Inferior parietal cortex (tissue), 1 donor: ENCODE data around the gene XPO1.
"Not testable (repeated sequence)": the region's sequence is repeated elsewhere in the genome, so short reads cannot be mapped to it uniquely, and the experiment has no call there.

Experiments
- DNase-seq: peaks from one replicate; pipeline ENCODE4 v3.0.0-alpha.2; 2016; ENCODE audit errors: extremely low spot score

Gene XPO1

DNA sequence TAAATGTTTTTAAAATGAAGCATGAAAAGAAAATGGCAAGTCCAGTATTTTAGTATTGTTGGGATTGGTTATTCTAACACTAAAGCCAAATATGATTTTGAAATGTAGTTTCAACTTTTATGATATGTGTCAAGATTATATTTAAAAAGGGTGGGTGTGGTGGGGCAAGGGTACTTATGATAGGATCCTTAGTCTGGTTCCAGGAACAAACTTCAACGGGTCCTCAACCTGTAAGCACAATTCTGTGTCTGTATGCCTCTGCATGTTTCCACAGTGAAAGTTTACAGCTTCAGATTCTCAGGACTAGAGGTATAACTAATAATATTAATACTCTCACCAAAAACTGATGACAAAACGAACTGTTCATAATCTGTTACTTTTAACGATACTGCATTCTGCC, 73.1 kb downstream of the XPO1 start:
- no peak for DNase-seq

GRCh38 chr2:61463769-61464475, 74.2 kb downstream of the XPO1 start:
- no peak for DNase-seq

DNA sequence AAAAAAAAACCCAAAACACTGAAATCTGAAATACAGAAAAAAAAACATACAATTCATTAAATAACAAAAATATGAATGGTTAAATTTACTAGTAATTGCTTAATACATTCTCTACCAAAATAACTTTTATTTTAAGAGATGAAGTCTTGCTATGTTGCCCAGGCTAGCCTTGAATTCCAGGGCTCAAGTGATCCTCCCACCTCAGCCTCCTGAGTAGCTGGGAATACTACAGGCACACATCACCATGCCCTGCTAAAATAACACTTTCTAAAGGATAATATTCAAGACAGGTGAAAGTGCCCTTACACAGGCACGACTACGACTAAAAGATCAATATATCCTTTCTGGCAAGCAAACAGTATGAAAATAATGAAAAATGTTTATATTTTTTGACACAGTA, 76.8 kb downstream of the XPO1 start:
- DNase-seq: no peak

- no peak for DNase-seq
These were observed 78.0 kb downstream of the XPO1 start for GRCh38 chr2:61460163-61460562.

DNA sequence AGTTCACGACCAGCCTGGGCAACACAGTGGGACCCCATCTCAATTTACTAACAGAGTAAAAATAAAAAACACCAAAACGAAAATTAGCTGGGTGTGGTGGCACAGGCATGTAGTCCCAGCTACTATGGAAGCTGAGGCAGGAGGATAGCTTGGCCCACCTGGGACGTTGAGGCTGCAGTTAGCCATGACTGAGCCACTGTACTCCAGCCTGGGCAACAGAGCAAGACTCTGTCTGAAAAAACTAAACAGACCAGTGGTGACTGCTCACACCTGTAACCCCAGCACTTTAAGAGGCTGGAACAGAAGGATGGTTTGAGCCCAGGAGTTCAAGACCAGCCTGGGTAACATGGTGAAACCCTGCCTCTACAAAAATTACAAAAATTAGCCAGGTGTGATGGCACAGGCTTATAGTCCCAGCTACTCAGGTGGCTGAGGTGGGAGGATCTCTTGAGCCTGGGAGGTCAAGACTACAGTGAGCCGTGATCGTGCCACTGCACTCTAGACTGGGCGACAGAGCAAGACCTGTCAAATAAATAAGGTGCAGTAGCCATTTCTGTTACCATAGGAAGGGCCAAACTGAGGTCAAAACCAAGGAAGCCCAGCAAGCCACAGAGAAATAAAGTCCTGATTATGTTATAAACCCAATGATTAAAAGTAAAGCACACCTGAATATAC, 81.3 kb downstream of the XPO1 start:
- no peak for DNase-seq

- DNase-seq: no peak
These were observed 81.9 kb downstream of the XPO1 start for GRCh38 chr2:61456070-61456745.

GRCh38 chr2:61454972-61455371, 83.2 kb downstream of the XPO1 start:
- not testable (repeated sequence) for DNase-seq

- no peak for DNase-seq
These were observed 83.8 kb downstream of the XPO1 start for GRCh38 chr2:61454383-61454782.

DNA sequence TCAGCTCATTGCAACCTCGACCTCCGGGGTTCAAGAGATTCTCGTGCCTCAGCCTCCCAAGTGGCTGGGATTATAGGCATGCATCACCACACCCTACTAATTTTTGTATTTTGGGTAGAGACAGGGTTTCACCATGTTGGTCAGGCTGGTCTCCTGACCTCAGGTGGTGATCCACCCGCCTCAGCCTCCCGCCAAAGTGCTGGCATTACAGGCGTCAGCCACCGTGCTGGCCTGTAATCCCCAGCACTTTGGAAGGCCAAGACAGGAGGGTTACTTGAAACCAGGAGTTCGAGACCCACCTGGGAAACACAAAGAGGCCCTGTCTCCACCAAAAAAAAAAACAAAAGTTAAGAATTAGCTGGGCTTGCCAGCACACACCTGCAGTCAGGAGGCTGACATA, 85.8 kb downstream of the XPO1 start:
- DNase-seq: no peak

GRCh38 chr2:61451178-61451577, 87.0 kb downstream of the XPO1 start:
- DNase-seq: no peak

GRCh38 chr2:61450144-61450543, 88.0 kb downstream of the XPO1 start:
- no peak for DNase-seq

DNA sequence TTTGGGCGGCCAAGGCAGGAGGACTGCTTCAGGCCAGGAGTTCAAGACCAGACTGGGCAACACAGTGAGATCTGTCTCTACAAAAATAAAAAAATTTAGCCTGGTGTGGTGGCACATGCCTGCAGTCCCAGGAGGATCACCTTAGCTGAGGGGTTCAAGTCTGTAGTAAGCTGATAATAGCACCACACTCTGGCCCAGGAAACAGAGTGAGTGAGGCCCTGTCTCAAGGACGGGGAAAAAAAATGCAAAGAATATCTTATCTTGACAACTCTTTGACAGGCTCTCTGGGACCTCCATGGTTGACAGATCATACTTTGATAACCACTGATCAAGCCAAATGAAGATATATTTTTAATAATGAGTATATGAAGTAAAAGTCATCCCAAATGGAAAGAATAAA, 89.9 kb downstream of the XPO1 start:
- no peak for DNase-seq

GRCh38 chr2:61446971-61447370, 91.2 kb downstream of the XPO1 start:
- DNase-seq: not testable (repeated sequence)

GRCh38 chr2:61443342-61444041, 94.7 kb downstream of the XPO1 start:
- no peak for DNase-seq

GRCh38 chr2:61439241-61440002, 98.7 kb downstream of the XPO1 start:
- no peak for DNase-seq

- no peak for DNase-seq
These were observed 99.5 kb downstream of the XPO1 start for GRCh38 chr2:61438670-61439069.

GRCh38 chr2:61437170-61437569, 101.0 kb downstream of the XPO1 start:
- DNase-seq: no peak

DNA sequence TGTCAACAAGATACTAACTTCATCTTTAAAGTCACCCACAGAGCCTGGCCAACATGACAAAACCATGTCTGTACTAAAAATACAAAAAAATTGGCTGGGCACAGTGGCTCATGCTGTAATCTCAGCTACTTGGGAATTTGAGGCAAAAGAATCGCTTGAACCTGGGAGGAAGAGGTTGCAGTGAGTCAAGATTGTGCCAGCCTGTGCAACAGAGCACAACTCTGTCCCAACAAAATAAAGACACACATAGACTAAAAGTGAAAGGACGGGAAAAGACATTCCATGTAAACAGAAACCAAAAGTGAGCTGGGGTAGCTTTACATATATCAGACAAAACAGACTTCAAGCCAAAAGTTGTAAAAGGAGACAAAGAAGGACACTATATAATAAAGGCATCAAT, 102.1 kb downstream of the XPO1 start:
- no peak for DNase-seq

DNA sequence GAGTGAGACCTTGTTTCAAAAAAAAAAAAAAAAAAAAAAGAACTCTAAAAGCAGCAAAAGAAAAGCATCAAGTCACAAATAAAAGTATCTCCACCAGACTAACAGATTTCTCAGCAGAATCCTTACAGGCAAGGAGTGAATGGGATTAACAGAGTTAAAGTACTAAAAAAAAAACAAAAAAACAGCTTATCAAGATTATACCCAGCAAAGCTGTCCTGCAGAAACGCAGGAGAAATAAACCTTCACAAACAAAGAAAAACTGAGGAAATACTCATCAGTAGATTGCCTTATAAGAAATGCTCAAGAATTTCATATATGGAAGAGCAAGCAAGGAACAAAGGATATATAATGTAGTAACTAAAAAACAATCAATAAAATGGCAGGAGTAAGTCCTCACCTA, 102.9 kb downstream of the XPO1 start:
- DNase-seq: no peak

GRCh38 chr2:61434314-61434713, 103.8 kb downstream of the XPO1 start:
- DNase-seq: no peak

DNA sequence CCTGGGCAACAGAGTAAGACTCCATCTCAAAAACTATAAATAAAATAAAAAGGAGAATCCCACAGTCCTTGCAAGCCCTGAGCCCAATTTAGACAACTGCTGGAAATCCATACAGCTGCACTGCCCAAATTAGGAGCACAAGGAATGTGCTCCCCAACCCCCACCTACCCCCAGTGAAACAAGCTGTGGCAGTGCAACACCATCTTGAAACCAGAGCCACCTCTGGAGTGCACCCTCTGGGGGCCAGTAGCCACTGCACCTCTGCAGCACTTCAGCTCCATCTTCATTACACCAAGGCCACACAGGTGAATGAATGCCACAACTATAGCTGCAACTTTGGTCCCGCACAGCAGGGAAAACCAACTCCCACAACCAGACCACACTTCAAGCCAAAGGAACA, 104.5 kb downstream of the XPO1 start:
- no peak for DNase-seq

DNA sequence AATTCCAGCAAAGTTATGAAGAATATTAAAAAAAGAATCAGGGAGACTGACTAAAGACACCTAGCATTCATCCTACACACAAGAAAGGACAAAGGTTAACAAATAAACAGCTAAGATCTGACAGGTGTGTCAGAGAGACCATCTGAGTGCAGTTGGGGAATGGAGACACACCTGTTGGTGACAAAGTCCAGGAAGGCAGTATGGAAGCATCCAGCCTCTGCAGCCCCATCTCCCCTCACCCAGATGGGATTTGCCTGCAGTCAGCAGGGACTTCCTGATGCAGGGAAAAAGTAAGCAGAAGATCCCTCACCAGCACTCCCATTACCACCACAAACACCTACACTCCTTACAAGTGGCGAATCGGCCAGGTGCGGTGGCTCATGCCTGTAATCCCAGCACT, 105.2 kb downstream of the XPO1 start:
- no peak for DNase-seq
